K562 (cell line): ENCODE results near the gene KCNK1. TPM values are rescaled to one million over a fixed set of nuclear protein-coding genes. Genes with fewer than 3 reads are reported as not detected.
A peak's percentile ranks its signal among the peaks of the same experiment; 100 is the strongest.

Experiments
- ATAC-seq: fragments of 200-7000 bp; cut with Tn5 transposase; 3 replicates; pipeline ENCODE4 v1.9.1; 2020; ENCODE audit warnings: moderate library complexity
- BruUV-seq: library from RNA; stranded (reverse); fragments of 400-500 nt; replicated peaks from 2 replicates; lab custom pipeline; 2021; lab: Mats Ljungman, UMichigan
- CTCF ChIA-PET: fragments of 300-600 bp; formaldehyde crosslinking; extraction: SDS; loops from one replicate; lab custom pipeline; 2021; ENCODE audit warnings: low intra/inter-chr PET ratio; lab: Yijun Ruan, JAX
- POLR2A ChIA-PET: fragments of 300-600, 350-650 bp; sonication (Branson Sonifier 250); formaldehyde crosslinking; extraction: SDS; loops from one replicate; lab custom pipeline; 2021; ENCODE audit warnings: antibody characterized with exemption, inconsistent platforms; lab: Yijun Ruan, JAX
- DNase-seq, 4 experiments: peaks; one replicate each; pipeline versions ENCODE4 v3.0.0 to v3.0.0-alpha.2; 2011 to 2018; ENCODE audit warnings: low spot score in 3 of 4, mixed read lengths in 3 of 4; ENCODE audit errors: extremely low read depth in 1 of 4
- FAIRE-seq: peaks from 2 replicates; lab custom pipeline; 2011; peaks lifted over from hg19 to GRCh38; lab: Jason Lieb, UNC
- H2AFZ ChIP-seq: 2 replicates; pipeline ENCODE4 v1.6.0; 2011; ENCODE audit warnings: low read depth, low read length, control low read depth, inconsistent platforms
- H3K27ac ChIP-seq: fragments of 200-600 bp; 3 replicates; pipeline ENCODE4 v1.8.0; 2011; ENCODE audit warnings: low read depth, mild to moderate bottlenecking, control low read depth, inconsistent platforms, low read length, moderate library complexity, mixed read lengths; ENCODE audit errors: extremely low read depth
- H3K27me3 ChIP-seq, 2 experiments: fragments of 300-600 bp in 1 of 2; 2 replicates in 1 of 2; 3 replicates in 1 of 2; pipeline versions ENCODE4 v1.6.0 to v1.8.0; 2011; ENCODE audit warnings: inconsistent platforms in 2 of 2, low read length in 2 of 2, mild to moderate bottlenecking in 1 of 2, mixed read lengths in 1 of 2, moderate library complexity in 1 of 2; ENCODE audit not compliant: control insufficient read depth in 2 of 2, insufficient read depth in 2 of 2
- H3K36me3 ChIP-seq: fragments of 300-600 bp; 3 replicates; pipeline ENCODE4 v1.8.0; 2011; ENCODE audit warnings: mild to moderate bottlenecking, low read length, inconsistent platforms; ENCODE audit not compliant: control insufficient read depth, insufficient read depth
- H3K4me1 ChIP-seq, 2 experiments: fragments of 200-600 bp in 1 of 2; replicated peaks in 1 of 2; 2 replicates in 1 of 2; 3 replicates in 1 of 2; pipeline versions ENCODE4 v1.5.1 to v1.8.0; 2011; ENCODE audit warnings: inconsistent platforms in 2 of 2, low read length in 2 of 2, mild to moderate bottlenecking in 1 of 2, mixed read lengths in 1 of 2, moderate library complexity in 1 of 2; ENCODE audit not compliant: control insufficient read depth in 2 of 2, insufficient read depth in 2 of 2
- H3K4me2 ChIP-seq: 2 replicates; pipeline ENCODE4 v1.6.1; 2011; ENCODE audit warnings: low read length, control low read depth, inconsistent platforms, mixed read lengths; ENCODE audit not compliant: insufficient read depth
- H3K4me3 ChIP-seq: fragments of 200-600 bp; sonication (generic), shearing (Covaris generic); 2 replicates; pipeline ENCODE4 v1.5.1; 2016; ENCODE audit warnings: control low read depth, inconsistent platforms
- H3K79me2 ChIP-seq: fragments of 200-600 bp; 3 replicates; pipeline ENCODE4 v1.8.0; 2011; ENCODE audit warnings: low read length, inconsistent platforms; ENCODE audit not compliant: control insufficient read depth, insufficient read depth
- H3K9ac ChIP-seq, 2 experiments: 2 replicates each; pipeline versions ENCODE4 v1.6.0 to v1.6.1; 2011; ENCODE audit warnings: low read depth in 2 of 2, low read length in 2 of 2, control low read depth in 1 of 2, inconsistent platforms in 1 of 2, mild to moderate bottlenecking in 1 of 2, mixed read lengths in 1 of 2; ENCODE audit not compliant: insufficient read depth in 1 of 2
- H3K9me1 ChIP-seq: one replicate; pipeline ENCODE4 v1.6.0; 2011; ENCODE audit warnings: inconsistent platforms, mild to moderate bottlenecking, low read length, moderate library complexity; ENCODE audit not compliant: control insufficient read depth, insufficient read depth
- H3K9me3 ChIP-seq: replicated peaks from 2 replicates; pipeline ENCODE4 v1.5.1; 2011; ENCODE audit warnings: low read depth, low read length, inconsistent platforms; ENCODE audit not compliant: control insufficient read depth, insufficient read depth
- H4K20me1 ChIP-seq: replicated peaks from 2 replicates; pipeline ENCODE4 v1.6.1; 2011; ENCODE audit warnings: low read length, inconsistent platforms, mixed read lengths; ENCODE audit not compliant: control insufficient read depth, insufficient read depth
- ARID1B ChIP-seq: fragments of 450-650 bp; IDR thresholded peaks from 2 replicates; pipeline ENCODE4 v1.6.1; 2016; ENCODE audit warnings: antibody characterized with exemption, mild to moderate bottlenecking, inconsistent platforms
- C11orf30 ChIP-seq: fragments of 450-650 bp; IDR thresholded peaks from 2 replicates; pipeline ENCODE4 v1.6.1; 2016; ENCODE audit warnings: low read depth, mild to moderate bottlenecking
- DPF2 ChIP-seq: fragments of 450-650 bp; IDR thresholded peaks from 2 replicates; pipeline ENCODE4 v1.6.1; 2016
- ELF4 ChIP-seq: fragments of 450-650 bp; formaldehyde crosslinking; IDR thresholded peaks from 2 replicates; pipeline ENCODE4 v1.4.0; 2022; ENCODE audit warnings: missing genetic modification characterization
- LEF1 ChIP-seq: fragments of 450-650 bp; IDR thresholded peaks from 2 replicates; pipeline ENCODE4 v1.6.1; 2016; ENCODE audit warnings: mild to moderate bottlenecking
- MAFF ChIP-seq: IDR thresholded peaks from 2 replicates; pipeline ENCODE4 v1.6.1; 2012; ENCODE audit warnings: low read length, improper control_type of control experiment
- MAFG ChIP-seq: fragments of 450-650 bp; conservative IDR thresholded peaks from 2 replicates; pipeline ENCODE4 v1.6.1; 2016; ENCODE audit warnings: missing genetic modification characterization, missing compliant biosample characterization
- MAFK ChIP-seq: IDR thresholded peaks from 2 replicates; pipeline ENCODE4 v1.6.1; 2011; ENCODE audit warnings: low read length, improper control_type of control experiment
- NFE2 ChIP-seq: IDR thresholded peaks from 2 replicates; pipeline ENCODE4 v1.6.1; 2014; ENCODE audit warnings: antibody characterized with exemption, low read depth
- NFE2L1 ChIP-seq: fragments of 450-650 bp; IDR thresholded peaks from 2 replicates; pipeline ENCODE4 v1.6.1; 2016; ENCODE audit warnings: missing genetic modification characterization, low read depth, mild to moderate bottlenecking, missing compliant biosample characterization, moderate library complexity, borderline replicate concordance
- NFIC ChIP-seq: fragments of 450-650 bp; IDR thresholded peaks from 2 replicates; pipeline ENCODE4 v1.6.1; 2017; ENCODE audit warnings: mild to moderate bottlenecking, inconsistent platforms
- PRMT5 ChIP-seq: sonication (generic); formaldehyde crosslinking; IDR thresholded peaks from 2 replicates; pipeline ENCODE4 v1.5.0; 2020; ENCODE audit warnings: missing genetic modification reagents
- SMARCE1 ChIP-seq: fragments of 450-650 bp; IDR thresholded peaks from 2 replicates; pipeline ENCODE4 v1.7.1; 2016; ENCODE audit warnings: mild to moderate bottlenecking
- TAF7 ChIP-seq: fragments of 450-650 bp; IDR thresholded peaks from 2 replicates; pipeline ENCODE4 v1.6.1; 2016; ENCODE audit warnings: missing genetic modification characterization, missing compliant biosample characterization
- TAL1 ChIP-seq: fragments of 450-650 bp; IDR thresholded peaks from 2 replicates; pipeline ENCODE4 v1.6.1; 2016; ENCODE audit warnings: mild to moderate bottlenecking
- ZBTB17 ChIP-seq: fragments of 450-650 bp; formaldehyde crosslinking; IDR thresholded peaks from 2 replicates; pipeline ENCODE4 v1.4.0; 2020; ENCODE audit warnings: mild to moderate bottlenecking
- ZNF316 ChIP-seq: fragments of 450-650 bp; IDR thresholded peaks from 2 replicates; pipeline ENCODE4 v1.6.1; 2016
- ZNF507 ChIP-seq: conservative IDR thresholded peaks from 2 replicates; pipeline ENCODE4 v1.6.1; 2017; ENCODE audit warnings: missing genetic modification characterization, missing compliant biosample characterization
- ZNF584 ChIP-seq: fragments of 200-800 bp; sonication (Bioruptor generic); IDR thresholded peaks from 2 replicates; pipeline ENCODE4 v1.6.1; 2016; ENCODE audit warnings: low read depth, mild to moderate bottlenecking, missing genetic modification characterization, missing compliant biosample characterization
- ZNF668 ChIP-seq: fragments of 250-450 bp; sonication (Bioruptor Pico); IDR thresholded peaks from 2 replicates; pipeline ENCODE4 v1.8.0; 2022; ENCODE audit warnings: mild to moderate bottlenecking, inconsistent platforms
- ZNF707 ChIP-seq: fragments of 250-450 bp; sonication (Bioruptor Pico); conservative IDR thresholded peaks from 2 replicates; pipeline ENCODE4 v1.8.0; 2022; ENCODE audit warnings: inconsistent platforms, mild to moderate bottlenecking, moderate library complexity
- ZSCAN29 ChIP-seq: fragments of 450-650 bp; IDR thresholded peaks from 2 replicates; pipeline ENCODE4 v1.6.1; 2017
- WGBS: fragments of 100-300 bp; shearing (Covaris generic); methylation state at CpG from one replicate; pipeline ENCODE4 v1.1.6; 2016; ENCODE audit warnings: low coverage, mixed read lengths; ENCODE audit not compliant: insufficient coverage; ENCODE audit errors: missing lambda C conversion rate; 5-methylcytosine and 5-hydroxymethylcytosine counted together
- in situ Hi-C: fragments of 300-500 bp; cut with MboI; formaldehyde crosslinking; loops from 4 replicates; pipeline ENCODE4 v1.15.0; 2018; ENCODE audit warnings: inconsistent platforms, mixed read lengths
- intact Hi-C: fragments of 100-400 bp; cut with micrococcal nuclease; formaldehyde crosslinking; loops from 2 replicates; pipeline ENCODE4 v1.14.2; 2022
- polyA plus RNA-seq, 8 experiments: library from polyadenylated mRNA; depleted of rRNA in 4 of 8; stranded (reverse) in 5 of 8; unstranded in 3 of 8; fragments of >200 nt; fragmentation: Nextera tagmentation in 2 of 8; fragmentation: Illumina TruSeq in 1 of 8; extraction: Ambion mirVana in 2 of 8; extraction: Trizol in 1 of 8; gene quantifications; 2 replicates each; pipeline versions ENCODE4 v1.2.1 to v1.2.3, GENCODE V29; 2011 to 2014; ENCODE audit warnings: inconsistent platforms in 1 of 8, missing spikeins in 1 of 8
- total RNA-seq, 7 experiments: library from RNA; depleted of rRNA in 6 of 7; stranded (reverse); fragments of >200 nt in 6 of 7; fragmentation: Illumina TruSeq in 2 of 7; extraction: Trizol in 2 of 7; gene quantifications; 2 replicates each; pipeline versions ENCODE4 v1.2.1 to v1.2.3, GENCODE V29; 2011 to 2021; ENCODE audit warnings: low replicate concordance in 1 of 7

Gene KCNK1
- total and polyA plus RNA-seq, 9 of the 15 experiments (the other 6 are each of a cell fraction or from before 2014, with no cell fraction given): 3.1 to 22.7 (median 6.0) TPM

DNA sequence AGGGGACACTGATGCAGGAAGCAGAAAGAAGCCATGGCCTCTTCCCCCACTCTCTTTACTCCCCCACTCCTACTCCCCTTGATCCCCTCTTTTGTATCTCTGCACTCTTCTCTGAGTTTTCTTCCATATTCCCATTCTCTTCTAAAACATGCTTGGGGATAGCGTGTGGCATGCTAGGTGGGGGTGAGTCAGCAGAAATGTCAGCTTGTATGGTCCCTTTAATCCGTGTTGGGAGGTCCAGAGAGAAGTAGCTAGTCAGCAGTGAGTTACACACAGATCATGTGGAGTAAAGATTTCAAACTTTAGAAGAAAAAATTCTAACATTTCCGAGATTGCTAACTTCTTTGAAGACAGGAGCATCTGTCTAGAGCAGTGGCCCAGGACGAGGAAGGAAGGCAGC is 4.0 kb upstream of the KCNK1 start:
- H3K27me3 ChIP-seq: no peaks in the 10 kb centered on the region
- no peak for ATAC-seq
- H3K9ac ChIP-seq: no peak overlapping the region
- no peaks in the 10 kb centered on the region for H3K9me1 ChIP-seq
- POLR2A ChIA-PET: interaction anchor here (0.8 to 1.6 kb wide), 3 partner anchors 15 to 127 kb away, joined by 3 to 4 read pairs (median 3); no protein-coding TSS in a partner anchor
- FAIRE-seq: no peak
- BruUV-seq: no TSS peak
- no peak overlapping the region for H3K4me2 ChIP-seq
- no peak overlapping the region for H3K4me3 ChIP-seq
- peaks cover 9% of the 10 kb centered on the region for H3K79me2 ChIP-seq
- TF ChIP-seq ELF4 (CRISPR knock-in tag) (0 out of 2 replicates have a peak, but pooled peaks have one; percentile 28), ZBTB17 (CRISPR knock-in tag) (no peak), ZNF707 (CRISPR knock-in tag) (no peak), ARID1B (0 out of 2 replicates have a peak, but pooled peaks have one; percentile 21), SMARCE1 (no peak), MAFF (peak; percentile 81), NFIC (0 out of 2 replicates have a peak, but pooled peaks have one; percentile 22), C11orf30 (peak; percentile 87), TAF7 (tag) (no peak), MAFG (tag) (peak; percentile 89), ZSCAN29 (no peak), PRMT5 (CRISPR knock-in tag) (no peak), NFE2L1 (tag) (peak; percentile 62), ZNF316 (peak; percentile 92), ZNF668 (CRISPR knock-in tag) (no peak), MAFK (peak; percentile 65; the same call in 1 of the 2 replicates), TAL1 (no peak), LEF1 (no peak), ZNF584 (CRISPR knock-in tag) (no peak), NFE2 (peak; percentile 87), ZNF507 (no peak), DPF2 (peak; percentile 26; the same call in 1 of the 2 replicates)
- TF ChIP-seq, all 486 proteins: peak for 11
- intact Hi-C loops: no loop called here
- Histone ChIP-seq H3K27ac (no peak overlapping the region), H3K9me3 (no peaks in the 10 kb centered on the region), H3K4me1 (peaks cover 28 to 33% of the 10 kb centered on the region in 2 experiments; a peak in 4 of 5 replicates), H4K20me1 (no peaks in the 10 kb centered on the region), H3K36me3 (no peaks in the 10 kb centered on the region), H2AFZ (peak overlapping the region; percentile 37; the same call in 1 of the 2 replicates)
- WGBS: 19% methylated on average over 4 of the region's 4 CpGs
- CTCF ChIA-PET: no interaction called here
- in situ Hi-C loops: no loop called here
- no peak for DNase-seq
